PFSK-1 (cell line): Measurements from ENCODE around the gene DENND2D.

Source experiments
- SIN3A ChIP-seq: IDR thresholded peaks from 2 replicates; pipeline ENCODE4 v1.6.1; 2012; ENCODE audit warnings: mild to moderate bottlenecking, low read length, moderate library complexity, borderline replicate concordance; ENCODE audit not compliant: insufficient read depth
- TAF1 ChIP-seq: IDR thresholded peaks from 2 replicates; pipeline ENCODE4 v1.6.1; 2012; ENCODE audit warnings: low read length, control low read depth, borderline replicate concordance; ENCODE audit not compliant: insufficient read depth

DNA sequence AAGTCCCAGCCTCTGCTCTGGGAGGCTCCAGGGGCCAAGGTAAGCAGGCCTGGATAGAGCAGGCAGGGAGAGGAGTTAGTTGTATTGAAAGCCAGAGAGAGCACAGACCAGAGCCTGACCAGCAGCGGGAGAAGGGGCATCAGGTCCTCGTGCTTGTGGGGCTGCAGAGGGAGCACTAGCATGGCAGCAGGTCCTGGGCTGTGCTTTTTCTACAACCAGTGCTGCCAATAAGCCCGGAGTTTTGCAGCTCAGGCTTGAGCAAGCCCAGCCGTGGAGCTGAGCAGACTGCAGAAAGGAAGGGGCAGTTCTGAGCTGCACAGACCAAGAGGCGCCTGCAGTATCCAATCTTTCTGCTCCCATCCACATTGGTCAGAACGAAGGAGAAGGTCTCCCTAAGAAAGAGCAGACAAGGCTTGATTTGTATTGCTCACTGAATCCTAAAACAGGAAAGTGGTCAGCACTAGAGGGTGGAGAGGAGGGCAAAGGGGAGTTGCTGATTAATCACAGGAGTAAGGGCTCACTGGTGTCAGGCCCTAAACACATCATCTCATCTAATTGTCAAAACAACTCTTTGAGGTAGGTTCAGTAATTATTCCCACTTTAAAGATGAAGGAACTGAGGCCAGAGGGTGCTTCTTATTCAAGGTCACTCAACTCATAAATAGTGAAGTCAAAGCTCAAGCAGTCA lies 2.7 kb downstream of the DENND2D start:
- TF ChIP-seq TAF1 = no peak
- no peak for TF ChIP-seq SIN3A
